Activated naive CD8-positive, alpha-beta T cell treated with anti-CD3 and anti-CD28 coated beads for 36 hours (primary cell): Measurements from ENCODE around the gene CHST12. TPM values are rescaled to one million over a fixed set of nuclear protein-coding genes. Genes with fewer than 3 reads are reported as not detected.

Experiments used
- DNase-seq: peaks from one replicate; pipeline ENCODE4 v3.0.0; 2021
- H3K27ac Mint-ChIP-seq: one replicate; pipeline ENCODE4 v1.8.0; 2022; ENCODE audit warnings: mild to moderate bottlenecking, moderate library complexity, mixed read lengths
- H3K27me3 Mint-ChIP-seq: one replicate; pipeline ENCODE4 v1.8.0; 2022; ENCODE audit warnings: mild to moderate bottlenecking, mixed read lengths
- H3K36me3 Mint-ChIP-seq: one replicate; pipeline ENCODE4 v1.8.0; 2021; ENCODE audit warnings: mild to moderate bottlenecking, mixed read lengths
- H3K4me1 Mint-ChIP-seq: one replicate; pipeline ENCODE4 v1.8.0; 2021; ENCODE audit warnings: mixed read lengths
- H3K4me3 Mint-ChIP-seq: one replicate; pipeline ENCODE4 v1.8.0; 2022; ENCODE audit warnings: mild to moderate bottlenecking, moderate library complexity, mixed read lengths
- H3K9me3 Mint-ChIP-seq: one replicate; pipeline ENCODE4 v1.8.0; 2022; ENCODE audit warnings: mixed read lengths
- total RNA-seq, 2 experiments: library from RNA; stranded (reverse); gene quantifications; one replicate each; pipeline ENCODE4 v1.2.3, GENCODE V29; 2021

CHST12 gene
- total RNA-seq, 2 experiments from 2014 or later = 3.1 to 3.2 TPM

DNA sequence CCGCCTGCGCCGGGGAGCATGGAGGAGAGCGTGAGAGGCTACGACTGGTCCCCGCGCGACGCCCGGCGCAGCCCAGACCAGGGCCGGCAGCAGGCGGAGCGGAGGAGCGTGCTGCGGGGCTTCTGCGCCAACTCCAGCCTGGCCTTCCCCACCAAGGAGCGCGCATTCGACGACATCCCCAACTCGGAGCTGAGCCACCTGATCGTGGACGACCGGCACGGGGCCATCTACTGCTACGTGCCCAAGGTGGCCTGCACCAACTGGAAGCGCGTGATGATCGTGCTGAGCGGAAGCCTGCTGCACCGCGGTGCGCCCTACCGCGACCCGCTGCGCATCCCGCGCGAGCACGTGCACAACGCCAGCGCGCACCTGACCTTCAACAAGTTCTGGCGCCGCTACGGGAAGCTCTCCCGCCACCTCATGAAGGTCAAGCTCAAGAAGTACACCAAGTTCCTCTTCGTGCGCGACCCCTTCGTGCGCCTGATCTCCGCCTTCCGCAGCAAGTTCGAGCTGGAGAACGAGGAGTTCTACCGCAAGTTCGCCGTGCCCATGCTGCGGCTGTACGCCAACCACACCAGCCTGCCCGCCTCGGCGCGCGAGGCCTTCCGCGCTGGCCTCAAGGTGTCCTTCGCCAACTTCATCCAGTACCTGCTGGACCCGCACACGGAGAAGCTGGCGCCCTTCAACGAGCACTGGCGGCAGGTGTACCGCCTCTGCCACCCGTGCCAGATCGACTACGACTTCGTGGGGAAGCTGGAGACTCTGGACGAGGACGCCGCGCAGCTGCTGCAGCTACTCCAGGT lies 29.7 kb downstream of the CHST12 start:
- Mint-ChIP-seq H3K9me3 (peaks cover 5% of the 10 kb centered on the region), H3K36me3 (peaks cover 4% of the 10 kb centered on the region), H3K27ac (no peak overlapping the region), H3K27me3 (no peaks in the 10 kb centered on the region), H3K4me1 (peaks cover 11% of the 10 kb centered on the region), H3K4me3 (no peak overlapping the region)
- no peak for DNase-seq

DNA sequence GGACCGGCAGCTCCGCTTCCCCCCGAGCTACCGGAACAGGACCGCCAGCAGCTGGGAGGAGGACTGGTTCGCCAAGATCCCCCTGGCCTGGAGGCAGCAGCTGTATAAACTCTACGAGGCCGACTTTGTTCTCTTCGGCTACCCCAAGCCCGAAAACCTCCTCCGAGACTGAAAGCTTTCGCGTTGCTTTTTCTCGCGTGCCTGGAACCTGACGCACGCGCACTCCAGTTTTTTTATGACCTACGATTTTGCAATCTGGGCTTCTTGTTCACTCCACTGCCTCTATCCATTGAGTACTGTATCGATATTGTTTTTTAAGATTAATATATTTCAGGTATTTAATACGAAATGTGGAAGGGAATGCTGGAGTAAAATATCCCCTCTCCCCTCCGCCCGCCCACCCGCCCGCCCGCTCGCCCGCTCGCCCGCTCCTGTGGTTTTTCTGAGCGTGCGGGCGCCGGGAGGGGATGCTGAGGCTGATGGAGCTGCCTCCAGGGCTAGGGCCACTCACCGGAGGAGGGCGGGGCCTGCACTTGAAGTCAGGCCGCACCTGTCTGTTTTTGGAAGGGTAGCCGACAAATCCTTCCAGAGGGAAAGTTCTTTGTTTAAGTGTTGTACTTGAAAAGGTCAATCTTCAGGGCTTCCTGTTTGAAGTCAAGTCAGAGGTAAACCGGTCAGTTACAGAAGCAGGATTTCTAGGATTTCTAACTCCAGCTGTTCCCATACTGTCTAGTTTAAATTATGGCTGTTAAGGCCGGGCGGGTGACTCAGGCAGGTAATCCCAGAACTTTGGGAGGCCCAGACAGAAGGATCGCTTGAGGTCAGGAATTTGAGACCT lies 30.5 kb downstream of the CHST12 start:
- Mint-ChIP-seq H3K4me3 (no peak overlapping the region), H3K36me3 (peaks cover 4% of the 10 kb centered on the region), H3K9me3 (peaks cover 5% of the 10 kb centered on the region), H3K27me3 (no peaks in the 10 kb centered on the region), H3K27ac (no peak overlapping the region), H3K4me1 (peaks cover 11% of the 10 kb centered on the region)
- DNase-seq = no peak

GRCh38 chr7:2435146-2435545 lies 31.7 kb downstream of the CHST12 start:
- H3K4me3 Mint-ChIP-seq = no peak overlapping the region
- no peaks in the 10 kb centered on the region for H3K27me3 Mint-ChIP-seq
- peaks cover 5% of the 10 kb centered on the region for H3K9me3 Mint-ChIP-seq
- H3K36me3 Mint-ChIP-seq = peaks cover 4% of the 10 kb centered on the region
- H3K4me1 Mint-ChIP-seq = peaks cover 7% of the 10 kb centered on the region
- H3K27ac Mint-ChIP-seq = peak overlapping the region; percentile 23
- no peak for DNase-seq

DNA sequence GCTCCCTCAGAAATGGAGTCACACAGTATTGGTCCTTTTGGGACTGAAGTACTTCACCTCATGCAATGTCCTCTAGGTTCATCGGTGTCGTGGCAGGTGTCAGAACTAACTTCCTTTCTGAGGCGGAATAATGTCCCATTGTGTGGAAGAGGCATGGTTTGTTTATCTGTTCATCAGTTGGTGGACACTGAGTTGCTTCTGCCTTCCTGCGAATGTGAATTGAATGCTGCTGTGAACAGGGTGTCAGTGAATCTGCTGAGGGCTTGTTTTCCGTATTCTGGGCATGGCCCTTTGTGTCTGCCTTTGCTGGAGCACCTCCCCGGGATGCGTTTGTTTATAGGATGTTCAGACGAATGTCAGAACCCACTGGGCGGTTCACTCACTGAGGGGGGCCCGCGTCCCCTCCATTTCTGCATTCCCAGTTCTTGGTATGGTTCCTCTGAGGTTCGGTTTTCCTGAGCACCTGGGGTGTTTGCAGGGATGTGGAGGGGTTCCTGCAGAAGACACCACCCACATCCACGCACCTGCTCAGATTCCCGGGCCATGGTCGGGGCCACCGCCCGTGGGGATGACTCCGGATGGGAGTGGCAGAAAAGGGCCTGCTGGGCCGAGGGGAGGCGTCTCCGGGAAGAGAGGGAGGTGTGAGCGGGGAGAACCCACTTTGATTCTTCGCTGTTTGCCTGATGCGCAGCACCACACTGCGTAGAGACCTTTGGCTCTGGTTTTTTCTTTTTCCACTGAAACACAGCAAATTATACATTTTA lies 33.1 kb downstream of the CHST12 start:
- DNase-seq = no peak
- Mint-ChIP-seq H3K36me3 (no peaks in the 10 kb centered on the region), H3K9me3 (no peaks in the 10 kb centered on the region), H3K4me3 (no peak overlapping the region), H3K27ac (no peak overlapping the region), H3K4me1 (peaks cover 2% of the 10 kb centered on the region), H3K27me3 (no peaks in the 10 kb centered on the region)

DNA sequence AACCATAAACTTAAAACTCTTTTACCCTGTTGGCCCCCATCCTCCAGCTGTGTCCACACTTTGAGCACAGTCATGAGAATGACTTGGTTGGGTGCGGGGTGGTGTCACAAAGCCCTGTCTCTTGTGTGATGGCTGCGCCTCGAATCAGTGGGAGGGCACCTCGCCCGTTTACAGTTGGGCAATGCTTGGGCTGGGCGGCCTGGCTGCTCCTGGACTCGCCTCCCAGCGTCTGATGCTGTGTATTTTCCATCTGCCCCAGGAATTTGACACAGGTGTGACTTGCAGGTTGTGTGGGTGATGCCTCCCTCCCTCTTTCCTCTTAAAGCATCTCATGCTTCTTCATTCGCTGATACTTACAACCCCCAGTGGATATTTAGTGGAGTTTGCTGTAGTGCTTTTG lies 33.7 kb downstream of the CHST12 start:
- Mint-ChIP-seq H3K27me3 (no peaks in the 10 kb centered on the region), H3K36me3 (no peaks in the 10 kb centered on the region), H3K9me3 (no peaks in the 10 kb centered on the region), H3K4me3 (no peak overlapping the region), H3K27ac (no peak overlapping the region), H3K4me1 (no peaks in the 10 kb centered on the region)
- no peak for DNase-seq

GRCh38 chr7:2437537-2438148 lies 34.2 kb downstream of the CHST12 start:
- Mint-ChIP-seq H3K27me3 (no peaks in the 10 kb centered on the region), H3K27ac (no peak overlapping the region), H3K9me3 (no peaks in the 10 kb centered on the region), H3K36me3 (no peaks in the 10 kb centered on the region), H3K4me1 (no peaks in the 10 kb centered on the region), H3K4me3 (no peak overlapping the region)
- DNase-seq = no peak

DNA sequence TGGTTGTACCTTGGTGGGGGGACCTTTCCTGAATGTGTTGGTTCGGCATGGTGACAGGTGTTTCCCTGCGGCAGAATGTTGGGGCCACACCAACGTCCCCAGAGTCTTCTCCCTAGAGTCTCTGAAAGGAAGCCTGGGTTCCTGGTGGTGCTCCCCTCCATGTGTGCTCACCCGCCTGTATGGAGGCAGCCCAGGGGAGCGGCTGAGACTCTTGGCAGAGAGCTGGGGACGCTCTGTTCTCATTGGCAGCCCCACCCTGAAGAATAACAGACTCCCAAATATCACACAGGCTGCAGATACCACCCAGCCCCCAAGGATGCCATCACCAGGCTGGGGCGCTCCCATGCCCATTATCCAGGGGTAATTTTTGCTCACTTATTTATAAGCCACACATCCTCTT lies 34.8 kb downstream of the CHST12 start:
- Mint-ChIP-seq H3K27me3 (no peaks in the 10 kb centered on the region), H3K36me3 (no peaks in the 10 kb centered on the region), H3K4me3 (no peak overlapping the region), H3K27ac (no peak overlapping the region), H3K4me1 (no peaks in the 10 kb centered on the region), H3K9me3 (no peaks in the 10 kb centered on the region)
- DNase-seq = no peak

- DNase-seq = no peak
- H3K4me3 Mint-ChIP-seq = no peak overlapping the region
- no peaks in the 10 kb centered on the region for H3K27me3 Mint-ChIP-seq
- H3K4me1 Mint-ChIP-seq = no peaks in the 10 kb centered on the region
- H3K27ac Mint-ChIP-seq = no peak overlapping the region
- no peaks in the 10 kb centered on the region for H3K36me3 Mint-ChIP-seq
- no peaks in the 10 kb centered on the region for H3K9me3 Mint-ChIP-seq
Observed at GRCh38 chr7:2438775-2439174, 35.4 kb downstream of the CHST12 start.

GRCh38 chr7:2440608-2441245 lies 37.3 kb downstream of the CHST12 start:
- H3K4me1 Mint-ChIP-seq = no peaks in the 10 kb centered on the region
- H3K36me3 Mint-ChIP-seq = no peaks in the 10 kb centered on the region
- H3K4me3 Mint-ChIP-seq = no peak overlapping the region
- no peak for DNase-seq
- no peaks in the 10 kb centered on the region for H3K27me3 Mint-ChIP-seq
- no peak overlapping the region for H3K27ac Mint-ChIP-seq
- no peaks in the 10 kb centered on the region for H3K9me3 Mint-ChIP-seq

DNA sequence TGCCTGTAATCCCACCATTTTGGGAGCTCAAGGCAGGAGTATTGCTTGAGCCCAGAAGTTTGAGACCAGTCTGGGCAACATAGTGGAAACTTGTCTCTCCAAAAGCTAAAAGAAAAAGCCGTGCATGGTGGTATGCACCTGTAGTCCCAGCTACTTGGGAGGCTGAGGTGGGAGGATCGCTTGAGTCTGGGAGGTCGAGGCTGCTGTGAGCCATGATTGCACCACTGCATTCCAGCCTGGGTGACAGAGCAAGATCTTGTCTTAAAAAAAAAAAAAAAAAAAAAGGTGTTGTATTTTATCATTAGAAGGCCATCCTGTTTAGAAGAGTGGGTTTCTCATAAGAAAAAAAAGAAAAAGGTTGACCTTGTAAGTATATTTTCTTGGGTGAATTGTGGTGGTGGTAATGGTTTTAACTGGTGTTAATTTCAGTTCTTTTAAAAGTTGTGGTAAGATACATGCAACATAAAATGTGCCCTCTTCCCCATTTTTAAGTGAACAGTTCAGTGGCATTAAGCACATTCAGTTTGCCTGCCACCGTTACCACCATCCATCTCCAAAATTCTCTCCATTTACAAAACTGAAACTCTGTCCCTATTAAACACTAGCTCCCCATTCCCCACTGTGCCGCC lies 38.1 kb downstream of the CHST12 start:
- Mint-ChIP-seq H3K9me3 (no peaks in the 10 kb centered on the region), H3K36me3 (no peaks in the 10 kb centered on the region), H3K27ac (no peak overlapping the region), H3K27me3 (no peaks in the 10 kb centered on the region), H3K4me1 (no peaks in the 10 kb centered on the region), H3K4me3 (no peak overlapping the region)
- no peak for DNase-seq

GRCh38 chr7:2443491-2443890 lies 40.1 kb downstream of the CHST12 start:
- Mint-ChIP-seq H3K4me1 (no peaks in the 10 kb centered on the region), H3K4me3 (no peak overlapping the region), H3K27ac (no peak overlapping the region), H3K27me3 (no peaks in the 10 kb centered on the region), H3K36me3 (no peaks in the 10 kb centered on the region), H3K9me3 (no peaks in the 10 kb centered on the region)
- DNase-seq = no peak

GRCh38 chr7:2444476-2444875 lies 41.1 kb downstream of the CHST12 start:
- Mint-ChIP-seq H3K4me1 (no peaks in the 10 kb centered on the region), H3K4me3 (no peak overlapping the region), H3K27ac (no peak overlapping the region), H3K9me3 (no peaks in the 10 kb centered on the region), H3K36me3 (no peaks in the 10 kb centered on the region), H3K27me3 (no peaks in the 10 kb centered on the region)
- no peak for DNase-seq

GRCh38 chr7:2445047-2445446 lies 41.6 kb downstream of the CHST12 start:
- H3K27ac Mint-ChIP-seq = no peak overlapping the region
- DNase-seq = no peak
- no peaks in the 10 kb centered on the region for H3K36me3 Mint-ChIP-seq
- H3K27me3 Mint-ChIP-seq = no peaks in the 10 kb centered on the region
- H3K4me3 Mint-ChIP-seq = no peak overlapping the region
- no peaks in the 10 kb centered on the region for H3K4me1 Mint-ChIP-seq
- no peaks in the 10 kb centered on the region for H3K9me3 Mint-ChIP-seq

- no peaks in the 10 kb centered on the region for H3K36me3 Mint-ChIP-seq
- no peak overlapping the region for H3K4me3 Mint-ChIP-seq
- H3K27me3 Mint-ChIP-seq = no peaks in the 10 kb centered on the region
- no peaks in the 10 kb centered on the region for H3K9me3 Mint-ChIP-seq
- no peak overlapping the region for H3K27ac Mint-ChIP-seq
- no peak for DNase-seq
- H3K4me1 Mint-ChIP-seq = no peaks in the 10 kb centered on the region
Observed at GRCh38 chr7:2445898-2446555, 42.6 kb downstream of the CHST12 start.
